Ishikawa (cell line): ENCODE data around the gene NPAT.

Experiments used
- FOXM1 ChIP-seq: IDR thresholded peaks from 2 replicates; pipeline ENCODE4 v1.6.1; 2012; ENCODE audit warnings: low read depth, borderline replicate concordance
- RAD21 ChIP-seq: IDR thresholded peaks from 2 replicates; pipeline ENCODE4 v1.6.1; 2012; ENCODE audit warnings: low read depth
- TAF1 ChIP-seq: IDR thresholded peaks from 2 replicates; pipeline ENCODE4 v1.6.1; 2012; ENCODE audit warnings: low read depth, mild to moderate bottlenecking
- TF ChIP-seq, protein P1 (sequence below): IDR thresholded peaks from 2 replicates; pipeline ENCODE4 v1.6.1; 2012; ENCODE audit warnings: low read depth, mild to moderate bottlenecking

DNA sequence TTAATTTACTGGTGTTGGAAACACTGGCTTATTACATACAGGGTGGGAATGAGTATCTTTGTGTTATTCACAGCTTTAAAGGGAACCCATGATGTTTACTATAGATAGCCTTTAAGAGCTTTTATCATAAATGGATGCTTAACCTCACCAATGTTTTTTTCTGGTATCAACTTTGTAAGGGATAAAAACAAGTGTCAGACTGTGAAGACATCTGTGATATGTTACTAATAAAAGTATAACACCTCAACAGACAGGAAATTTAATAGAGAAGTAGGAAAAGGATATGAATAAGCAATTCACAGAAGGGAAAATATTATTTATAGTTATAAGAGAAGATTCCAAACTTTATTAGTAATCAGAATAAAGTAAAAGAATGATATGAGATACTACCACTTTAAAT, 54.8 kb downstream of the NPAT start:
- TF ChIP-seq, protein P1, sequence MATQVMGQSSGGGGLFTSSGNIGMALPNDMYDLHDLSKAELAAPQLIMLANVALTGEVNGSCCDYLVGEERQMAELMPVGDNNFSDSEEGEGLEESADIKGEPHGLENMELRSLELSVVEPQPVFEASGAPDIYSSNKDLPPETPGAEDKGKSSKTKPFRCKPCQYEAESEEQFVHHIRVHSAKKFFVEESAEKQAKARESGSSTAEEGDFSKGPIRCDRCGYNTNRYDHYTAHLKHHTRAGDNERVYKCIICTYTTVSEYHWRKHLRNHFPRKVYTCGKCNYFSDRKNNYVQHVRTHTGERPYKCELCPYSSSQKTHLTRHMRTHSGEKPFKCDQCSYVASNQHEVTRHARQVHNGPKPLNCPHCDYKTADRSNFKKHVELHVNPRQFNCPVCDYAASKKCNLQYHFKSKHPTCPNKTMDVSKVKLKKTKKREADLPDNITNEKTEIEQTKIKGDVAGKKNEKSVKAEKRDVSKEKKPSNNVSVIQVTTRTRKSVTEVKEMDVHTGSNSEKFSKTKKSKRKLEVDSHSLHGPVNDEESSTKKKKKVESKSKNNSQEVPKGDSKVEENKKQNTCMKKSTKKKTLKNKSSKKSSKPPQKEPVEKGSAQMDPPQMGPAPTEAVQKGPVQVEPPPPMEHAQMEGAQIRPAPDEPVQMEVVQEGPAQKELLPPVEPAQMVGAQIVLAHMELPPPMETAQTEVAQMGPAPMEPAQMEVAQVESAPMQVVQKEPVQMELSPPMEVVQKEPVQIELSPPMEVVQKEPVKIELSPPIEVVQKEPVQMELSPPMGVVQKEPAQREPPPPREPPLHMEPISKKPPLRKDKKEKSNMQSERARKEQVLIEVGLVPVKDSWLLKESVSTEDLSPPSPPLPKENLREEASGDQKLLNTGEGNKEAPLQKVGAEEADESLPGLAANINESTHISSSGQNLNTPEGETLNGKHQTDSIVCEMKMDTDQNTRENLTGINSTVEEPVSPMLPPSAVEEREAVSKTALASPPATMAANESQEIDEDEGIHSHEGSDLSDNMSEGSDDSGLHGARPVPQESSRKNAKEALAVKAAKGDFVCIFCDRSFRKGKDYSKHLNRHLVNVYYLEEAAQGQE: no peak
- no peak for TF ChIP-seq TAF1
- TF ChIP-seq RAD21: no peak
- no peak for TF ChIP-seq FOXM1
